ENCODE results near the gene SCARF1. TPM values are rescaled to one million over a fixed set of nuclear protein-coding genes. Genes with fewer than 3 reads are reported as not detected.

SCARF1 gene
- total RNA-seq, 4 donors from 2014 or later: 4.9 to 10.0 (median 9.1) TPM

DNA sequence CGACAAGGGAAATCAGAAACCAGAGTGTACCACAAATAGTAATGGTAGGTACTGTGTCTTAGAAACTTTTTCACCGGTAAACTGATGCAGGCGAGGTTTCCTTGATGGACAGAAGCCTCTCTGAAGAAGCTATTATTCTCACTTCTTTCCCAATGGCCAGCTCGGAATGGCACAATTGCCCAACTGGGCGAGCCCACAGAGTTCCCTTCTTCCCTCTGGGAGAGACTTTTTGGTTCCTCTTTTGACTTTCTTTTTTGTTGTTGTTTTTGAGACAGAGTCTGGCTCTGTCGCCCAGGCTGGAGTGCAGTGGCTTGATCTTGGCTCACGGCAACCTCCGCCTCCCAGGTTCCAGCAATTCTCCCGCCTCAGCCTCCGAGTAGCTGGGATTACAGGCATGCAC lies 33.8 kb downstream of the SCARF1 start:
- intact Hi-C loops (cut with DNase I; ENCODE audit: low total_unique reads): no loop called here
- H3K4me3 ChIP-seq (ENCODE audit: low read depth, poor library complexity, severe bottlenecking): no peak overlapping the region
- WGBS, 2 donors: 68 to 74% methylated on average over 10 of the region's 10 CpGs
- no peak for DNase-seq (ENCODE audit: low spot score in 2 of 2)
- TF ChIP-seq, protein P1, sequence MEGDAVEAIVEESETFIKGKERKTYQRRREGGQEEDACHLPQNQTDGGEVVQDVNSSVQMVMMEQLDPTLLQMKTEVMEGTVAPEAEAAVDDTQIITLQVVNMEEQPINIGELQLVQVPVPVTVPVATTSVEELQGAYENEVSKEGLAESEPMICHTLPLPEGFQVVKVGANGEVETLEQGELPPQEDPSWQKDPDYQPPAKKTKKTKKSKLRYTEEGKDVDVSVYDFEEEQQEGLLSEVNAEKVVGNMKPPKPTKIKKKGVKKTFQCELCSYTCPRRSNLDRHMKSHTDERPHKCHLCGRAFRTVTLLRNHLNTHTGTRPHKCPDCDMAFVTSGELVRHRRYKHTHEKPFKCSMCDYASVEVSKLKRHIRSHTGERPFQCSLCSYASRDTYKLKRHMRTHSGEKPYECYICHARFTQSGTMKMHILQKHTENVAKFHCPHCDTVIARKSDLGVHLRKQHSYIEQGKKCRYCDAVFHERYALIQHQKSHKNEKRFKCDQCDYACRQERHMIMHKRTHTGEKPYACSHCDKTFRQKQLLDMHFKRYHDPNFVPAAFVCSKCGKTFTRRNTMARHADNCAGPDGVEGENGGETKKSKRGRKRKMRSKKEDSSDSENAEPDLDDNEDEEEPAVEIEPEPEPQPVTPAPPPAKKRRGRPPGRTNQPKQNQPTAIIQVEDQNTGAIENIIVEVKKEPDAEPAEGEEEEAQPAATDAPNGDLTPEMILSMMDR (IDR thresholded peaks at IDR 0.05): no peak
- TF ChIP-seq POLR2A (IDR thresholded peaks at IDR 0.05): no peak

DNA sequence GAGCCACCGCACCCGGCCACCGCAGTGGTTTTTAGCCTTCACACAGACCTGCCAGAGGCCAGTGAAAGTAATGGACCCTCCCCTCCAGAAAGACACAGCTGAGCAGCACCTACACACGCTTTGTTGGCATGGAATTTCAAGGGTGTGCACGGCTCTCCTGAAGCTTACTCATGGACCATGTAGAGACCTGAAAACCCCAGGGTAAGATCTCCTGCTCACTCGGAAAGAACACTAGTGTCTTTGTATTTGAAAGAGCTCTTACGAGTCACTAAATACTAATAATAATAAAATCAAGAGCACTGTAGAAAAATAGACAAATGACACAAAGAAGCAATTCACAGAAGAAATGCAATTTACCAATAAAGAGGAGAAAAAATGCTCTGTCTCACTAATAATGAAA lies 36.9 kb downstream of the SCARF1 start:
- DNase-seq (ENCODE audit: low spot score in 2 of 2): no peak
- H3K4me3 ChIP-seq (ENCODE audit: low read depth, poor library complexity, severe bottlenecking): no peak overlapping the region
- TF ChIP-seq, protein P1 (IDR thresholded peaks at IDR 0.05): no peak
- TF ChIP-seq POLR2A (IDR thresholded peaks at IDR 0.05): no peak
- WGBS, 2 donors: 70 to 89% methylated on average over 7 of the region's 7 CpGs
- intact Hi-C loops (cut with DNase I; ENCODE audit: low total_unique reads): no loop called here

DNA sequence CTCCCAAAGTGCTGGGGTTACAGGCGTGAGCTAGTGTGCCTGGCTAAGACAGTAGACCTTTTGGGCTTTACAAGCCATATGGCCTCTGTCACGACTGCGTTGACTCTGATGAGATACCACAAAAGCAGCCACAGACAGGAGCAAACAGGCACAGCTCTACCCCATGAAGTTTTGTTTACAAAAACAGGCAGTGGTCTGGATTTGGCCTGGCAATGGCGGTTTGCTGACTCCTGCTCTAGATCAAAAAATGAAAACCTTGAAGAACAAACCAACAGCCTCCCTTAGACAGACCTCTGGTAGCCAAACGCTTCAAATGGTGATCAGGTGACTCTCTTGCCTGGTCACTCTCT lies 37.6 kb downstream of the SCARF1 start:
- TF ChIP-seq, protein P1 (IDR thresholded peaks at IDR 0.05): no peak
- no peak for TF ChIP-seq POLR2A (IDR thresholded peaks at IDR 0.05)
- 83 to 85% methylated on average over 5 of the region's 5 CpGs for WGBS, 2 donors
- H3K4me3 ChIP-seq (ENCODE audit: low read depth, poor library complexity, severe bottlenecking): no peak overlapping the region
- intact Hi-C loops (cut with DNase I; ENCODE audit: low total_unique reads): no loop called here
- no peak for DNase-seq (ENCODE audit: low spot score in 2 of 2)

DNA sequence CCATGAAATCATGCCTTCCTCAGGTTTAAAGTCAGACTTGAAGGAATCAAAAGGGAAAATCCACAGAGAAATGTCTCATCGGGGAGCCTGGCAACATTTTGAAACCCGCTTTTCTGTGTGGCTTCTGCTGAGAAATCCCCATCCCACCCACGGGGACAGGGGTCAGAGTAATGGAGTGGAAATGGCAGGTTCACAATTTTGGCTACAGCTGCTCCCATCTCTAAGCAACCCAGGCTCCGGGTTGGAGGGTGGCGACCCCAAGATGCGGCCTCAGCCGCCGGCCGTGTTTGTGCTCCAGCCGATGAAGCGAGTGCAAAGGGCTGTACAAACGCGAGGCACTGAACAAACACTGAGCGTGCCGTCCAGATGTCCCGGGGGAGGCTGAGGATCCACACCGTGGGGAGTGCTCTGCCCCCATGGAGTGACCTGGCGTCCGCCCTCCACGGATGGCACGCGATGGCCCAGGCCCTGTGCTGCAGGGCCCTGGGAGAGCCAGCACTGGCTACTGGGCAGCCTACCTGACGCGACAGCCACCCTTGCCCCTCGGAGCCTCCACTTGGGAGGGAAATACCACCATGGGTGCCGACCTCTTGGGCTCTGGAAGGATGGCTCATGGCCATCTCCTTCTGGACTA lies 39.1 kb downstream of the SCARF1 start:
- 83 to 85% methylated on average over 15 to 26 of the region's 26 CpGs for WGBS, 2 donors
- intact Hi-C loops (cut with DNase I; ENCODE audit: low total_unique reads): no loop called here
- no peak overlapping the region for H3K4me3 ChIP-seq (ENCODE audit: low read depth, poor library complexity, severe bottlenecking)
- no peak for TF ChIP-seq POLR2A (IDR thresholded peaks at IDR 0.05)
- TF ChIP-seq, protein P1 (IDR thresholded peaks at IDR 0.05): no peak
- no peak for DNase-seq (ENCODE audit: low spot score in 2 of 2)

DNA sequence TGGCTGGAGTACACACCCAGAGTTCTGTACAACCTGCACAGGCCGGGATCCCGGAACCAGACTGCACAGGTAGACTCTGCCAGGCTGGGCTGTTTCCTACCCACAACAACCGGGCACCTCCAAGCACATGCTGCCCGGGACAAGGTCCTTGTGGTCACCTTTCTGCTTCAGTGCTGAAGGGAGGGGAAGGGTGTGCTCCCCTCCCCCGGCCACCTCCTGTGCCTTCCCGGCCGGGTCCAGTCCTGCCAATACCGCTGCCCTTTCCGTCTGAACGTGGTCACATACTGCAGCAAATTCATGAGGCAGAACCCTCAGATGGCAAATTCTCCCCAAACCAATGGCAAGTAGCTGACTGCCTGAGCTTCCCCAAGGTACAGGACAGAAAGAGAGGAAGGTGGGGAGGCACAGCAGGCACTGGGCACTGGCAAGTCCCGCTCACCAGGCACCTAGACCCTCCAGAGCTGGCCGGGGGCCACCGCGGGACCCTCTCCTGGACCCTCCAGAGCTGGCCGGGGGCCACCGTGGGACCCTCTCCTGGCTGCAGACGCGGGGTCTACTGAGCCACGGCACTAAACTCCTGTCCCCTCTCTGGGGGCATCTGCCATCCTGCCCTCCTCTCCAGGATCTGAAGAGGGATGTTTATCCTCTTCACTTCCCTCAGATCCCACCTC lies 39.7 kb downstream of the SCARF1 start:
- no peak for TF ChIP-seq POLR2A (IDR thresholded peaks at IDR 0.05)
- TF ChIP-seq, protein P1 (IDR thresholded peaks at IDR 0.05): no peak
- intact Hi-C loops (cut with DNase I; ENCODE audit: low total_unique reads): no loop called here
- 88 to 91% methylated on average over 12 to 16 of the region's 19 CpGs for WGBS, 2 donors
- DNase-seq (ENCODE audit: low spot score in 2 of 2): no peak
- H3K4me3 ChIP-seq (ENCODE audit: low read depth, poor library complexity, severe bottlenecking): no peak overlapping the region
